Astrocyte (in vitro differentiated cells and primary cell): ENCODE data around the gene HES1.

Experiments used
- EZH2 ChIP-seq: IDR thresholded peaks from 2 replicates; pipeline ENCODE4 v1.6.1; 2012; ENCODE audit warnings: mild to moderate bottlenecking, low read length, inconsistent platforms; ENCODE audit not compliant: insufficient read depth
- TF ChIP-seq, protein P1 (sequence below): IDR thresholded peaks from 2 replicates; pipeline ENCODE4 v1.5.1; 2011; ENCODE audit warnings: low read depth, mild to moderate bottlenecking, inconsistent platforms, low read length, moderate library complexity; ENCODE audit not compliant: insufficient read depth

DNA sequence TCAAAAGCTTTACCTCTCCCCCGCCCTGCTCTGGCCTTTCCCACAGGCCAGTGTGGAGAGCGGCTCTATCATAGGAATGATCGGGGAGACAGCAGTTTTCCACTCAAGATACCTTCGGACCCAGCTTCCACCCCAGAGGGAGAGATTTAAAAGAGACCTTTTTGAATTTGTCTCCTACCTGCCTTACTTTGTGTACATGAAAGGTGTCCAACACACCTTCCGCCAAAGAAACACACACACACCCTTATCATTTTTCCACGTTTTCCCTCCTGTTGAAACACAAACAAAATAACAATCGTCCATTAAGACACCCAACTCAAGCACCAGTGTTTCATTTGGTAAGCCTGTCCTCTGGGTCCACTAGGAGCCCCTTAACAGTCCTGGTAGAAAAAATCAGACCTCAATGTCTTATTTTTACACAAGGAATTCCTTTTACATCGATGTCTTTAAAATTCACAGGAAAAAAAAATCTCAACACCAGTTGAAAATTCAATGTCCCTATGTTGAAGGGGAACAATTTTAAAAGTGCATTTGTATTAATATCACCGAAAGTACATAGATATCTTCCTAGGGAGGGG is 4.0 kb downstream of the HES1 start:
- TF ChIP-seq, protein P1, sequence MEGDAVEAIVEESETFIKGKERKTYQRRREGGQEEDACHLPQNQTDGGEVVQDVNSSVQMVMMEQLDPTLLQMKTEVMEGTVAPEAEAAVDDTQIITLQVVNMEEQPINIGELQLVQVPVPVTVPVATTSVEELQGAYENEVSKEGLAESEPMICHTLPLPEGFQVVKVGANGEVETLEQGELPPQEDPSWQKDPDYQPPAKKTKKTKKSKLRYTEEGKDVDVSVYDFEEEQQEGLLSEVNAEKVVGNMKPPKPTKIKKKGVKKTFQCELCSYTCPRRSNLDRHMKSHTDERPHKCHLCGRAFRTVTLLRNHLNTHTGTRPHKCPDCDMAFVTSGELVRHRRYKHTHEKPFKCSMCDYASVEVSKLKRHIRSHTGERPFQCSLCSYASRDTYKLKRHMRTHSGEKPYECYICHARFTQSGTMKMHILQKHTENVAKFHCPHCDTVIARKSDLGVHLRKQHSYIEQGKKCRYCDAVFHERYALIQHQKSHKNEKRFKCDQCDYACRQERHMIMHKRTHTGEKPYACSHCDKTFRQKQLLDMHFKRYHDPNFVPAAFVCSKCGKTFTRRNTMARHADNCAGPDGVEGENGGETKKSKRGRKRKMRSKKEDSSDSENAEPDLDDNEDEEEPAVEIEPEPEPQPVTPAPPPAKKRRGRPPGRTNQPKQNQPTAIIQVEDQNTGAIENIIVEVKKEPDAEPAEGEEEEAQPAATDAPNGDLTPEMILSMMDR: no peak
- no peak for TF ChIP-seq EZH2
